Keratinocyte (primary cell): ENCODE results near the gene OPTN.

Experiments used
- EZH2 ChIP-seq: IDR thresholded peaks from one replicate; pipeline ENCODE4 v1.6.1; 2012; ENCODE audit warnings: inconsistent platforms, mild to moderate bottlenecking, low read length, moderate library complexity
- TF ChIP-seq, protein P1 (sequence below), 3 experiments: IDR thresholded peaks in 1 of 3; conservative IDR thresholded peaks in 1 of 3; optimal IDR thresholded peaks in 1 of 3; 2 replicates in 2 of 3; 3 replicates in 1 of 3; pipeline versions ENCODE3 to v1.5.1; 2011; ENCODE audit warnings: low read length in 3 of 3, mild to moderate bottlenecking in 3 of 3, moderate library complexity in 2 of 3, control low read depth in 1 of 3, inconsistent platforms in 1 of 3; ENCODE audit not compliant: insufficient read depth in 2 of 3; ENCODE audit errors: extremely low read depth in 1 of 3

DNA sequence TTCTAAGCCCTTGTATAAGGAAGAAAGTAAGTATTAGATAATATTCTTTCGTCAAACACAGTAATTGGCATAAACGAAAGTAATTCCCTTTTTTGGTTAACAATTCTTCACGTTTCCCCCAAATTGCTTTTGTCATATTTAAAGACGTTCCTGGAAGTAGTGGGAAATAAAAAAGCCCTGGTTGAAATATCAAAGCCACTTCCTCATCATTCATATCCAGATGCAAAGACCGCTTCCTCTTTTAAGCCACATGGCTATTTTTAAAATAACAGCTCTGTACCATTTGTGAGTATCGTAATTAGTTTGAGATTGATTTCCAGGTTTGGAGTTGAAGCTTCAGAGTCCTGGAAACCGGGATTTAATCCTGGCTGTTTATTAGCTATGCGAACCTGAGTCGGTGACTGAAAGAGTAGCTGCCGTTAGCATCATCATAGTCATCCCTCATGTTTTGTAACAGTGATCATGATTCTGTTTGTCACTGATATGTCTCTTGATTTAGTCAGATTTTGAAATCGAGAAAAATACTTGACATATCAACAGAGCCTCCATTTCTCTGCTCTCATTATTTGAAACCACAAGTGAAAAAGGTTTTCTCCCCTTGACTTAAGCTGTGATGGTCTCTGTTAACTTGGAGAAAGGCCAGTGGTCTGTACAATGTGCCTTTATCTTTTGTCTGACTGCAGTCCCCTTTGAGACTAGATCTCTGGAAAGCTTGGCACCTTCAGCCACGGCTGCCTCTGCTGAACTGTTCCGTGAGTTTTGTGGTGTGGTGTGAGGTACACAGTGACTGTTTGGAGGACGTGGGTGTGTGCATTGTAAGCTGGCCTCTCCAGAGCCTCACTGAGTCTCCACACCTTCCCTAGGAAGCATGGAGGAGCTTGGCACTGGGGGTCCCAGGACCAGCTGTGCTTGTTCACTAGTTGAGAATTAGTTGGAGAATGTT lies 18.1 kb downstream of the OPTN start:
- TF ChIP-seq, protein P1, sequence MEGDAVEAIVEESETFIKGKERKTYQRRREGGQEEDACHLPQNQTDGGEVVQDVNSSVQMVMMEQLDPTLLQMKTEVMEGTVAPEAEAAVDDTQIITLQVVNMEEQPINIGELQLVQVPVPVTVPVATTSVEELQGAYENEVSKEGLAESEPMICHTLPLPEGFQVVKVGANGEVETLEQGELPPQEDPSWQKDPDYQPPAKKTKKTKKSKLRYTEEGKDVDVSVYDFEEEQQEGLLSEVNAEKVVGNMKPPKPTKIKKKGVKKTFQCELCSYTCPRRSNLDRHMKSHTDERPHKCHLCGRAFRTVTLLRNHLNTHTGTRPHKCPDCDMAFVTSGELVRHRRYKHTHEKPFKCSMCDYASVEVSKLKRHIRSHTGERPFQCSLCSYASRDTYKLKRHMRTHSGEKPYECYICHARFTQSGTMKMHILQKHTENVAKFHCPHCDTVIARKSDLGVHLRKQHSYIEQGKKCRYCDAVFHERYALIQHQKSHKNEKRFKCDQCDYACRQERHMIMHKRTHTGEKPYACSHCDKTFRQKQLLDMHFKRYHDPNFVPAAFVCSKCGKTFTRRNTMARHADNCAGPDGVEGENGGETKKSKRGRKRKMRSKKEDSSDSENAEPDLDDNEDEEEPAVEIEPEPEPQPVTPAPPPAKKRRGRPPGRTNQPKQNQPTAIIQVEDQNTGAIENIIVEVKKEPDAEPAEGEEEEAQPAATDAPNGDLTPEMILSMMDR (optimal IDR thresholded peaks at IDR 0.05 in 1 of 3, IDR thresholded peaks at IDR 0.05 in 1 of 3, conservative IDR thresholded peaks at IDR 0.05 in 1 of 3; ENCODE audit: extremely low read depth in 1 of 3, insufficient read depth in 2 of 3, low read length in 3 of 3): no peak
- TF ChIP-seq EZH2: no peak
